SK-N-SH (cell line): Measurements from ENCODE around the gene MCC. TPM values are rescaled to one million over a fixed set of nuclear protein-coding genes. Genes with fewer than 3 reads are reported as not detected.
A peak's percentile ranks its signal among the peaks of the same experiment; 100 is the strongest.

Experiments
- CTCF ChIA-PET: fragments of 300-600, 350-600 bp; formaldehyde crosslinking; extraction: SDS; loops from one replicate; lab custom pipeline; 2021; lab: Yijun Ruan, JAX
- POLR2A ChIA-PET: fragments of 350-600 bp; sonication (Branson Sonifier 250); formaldehyde crosslinking; extraction: SDS; loops from one replicate; lab custom pipeline; 2020; ENCODE audit warnings: antibody characterized with exemption, inconsistent platforms; lab: Yijun Ruan, JAX
- DNase-seq: peaks from one replicate; pipeline ENCODE4 v3.0.0; 2012
- H2AFZ ChIP-seq: fragments of 200-600 bp; sonication (generic); 2 replicates; pipeline ENCODE4 v1.8.1; 2016; ENCODE audit warnings: antibody characterized with exemption, mild to moderate bottlenecking, low read depth
- H3F3A ChIP-seq: fragments of 200-600 bp; sonication (generic); replicated peaks from 2 replicates; pipeline ENCODE3; 2016; ENCODE audit warnings: antibody characterized with exemption, mild to moderate bottlenecking; ENCODE audit not compliant: insufficient read depth
- H3K27ac ChIP-seq, 2 experiments: fragments of 200-500 bp in 1 of 2; fragments of 200-600 bp in 1 of 2; sonication (Bioruptor generic) in 1 of 2; sonication (generic), shearing (Covaris generic) in 1 of 2; 2 replicates each; pipeline versions ENCODE4 v1.5.1 to v1.6.1; 2014 to 2016; ENCODE audit warnings: low read depth in 2 of 2, inconsistent platforms in 1 of 2, low read length in 1 of 2, mild to moderate bottlenecking in 1 of 2, mixed read lengths in 1 of 2
- H3K27me3 ChIP-seq: fragments of 200-600 bp; sonication (generic), shearing (Covaris generic); 2 replicates; pipeline ENCODE4 v1.6.1; 2016; ENCODE audit warnings: mixed run types; ENCODE audit not compliant: insufficient read depth
- H3K36me3 ChIP-seq, 2 experiments: fragments of 200-500 bp in 1 of 2; fragments of 200-600 bp in 1 of 2; sonication (Bioruptor generic) in 1 of 2; sonication (generic) in 1 of 2; replicated peaks in 1 of 2; 2 replicates each; pipeline versions ENCODE3 to v1.5.1; 2014 to 2016; ENCODE audit warnings: low read length in 1 of 2, mild to moderate bottlenecking in 1 of 2; ENCODE audit not compliant: insufficient read depth in 2 of 2, control insufficient read depth in 1 of 2
- H3K4me1 ChIP-seq, 2 experiments: fragments of 200-500 bp in 1 of 2; fragments of 200-600 bp in 1 of 2; sonication (Bioruptor generic) in 1 of 2; sonication (generic), shearing (Covaris generic) in 1 of 2; 2 replicates each; pipeline versions ENCODE4 v1.5.1 to v1.6.1; 2014 to 2016; ENCODE audit warnings: low read depth in 1 of 2, low read length in 1 of 2, mixed run types in 1 of 2; ENCODE audit not compliant: insufficient read depth in 2 of 2, control insufficient read depth in 1 of 2
- H3K4me2 ChIP-seq: fragments of 200-600 bp; sonication (generic), shearing (Covaris generic); 2 replicates; pipeline ENCODE4 v1.6.1; 2017; ENCODE audit warnings: mixed run types
- H3K4me3 ChIP-seq, 2 experiments: fragments of 200-500 bp in 1 of 2; fragments of 200-600 bp in 1 of 2; sonication (Bioruptor generic) in 1 of 2; sonication (generic), shearing (Covaris generic) in 1 of 2; 2 replicates each; pipeline versions ENCODE4 v1.5.1 to v1.8.1; 2014 to 2016; ENCODE audit warnings: low read depth in 2 of 2, inconsistent platforms in 1 of 2, low read length in 1 of 2, mild to moderate bottlenecking in 1 of 2, mixed read lengths in 1 of 2, moderate library complexity in 1 of 2
- H3K79me2 ChIP-seq: fragments of 200-600 bp; sonication (generic); 2 replicates; pipeline ENCODE4 v1.8.1; 2017; ENCODE audit warnings: mild to moderate bottlenecking; ENCODE audit not compliant: insufficient read depth
- H3K9ac ChIP-seq: fragments of 200-600 bp; sonication (generic); 2 replicates; pipeline ENCODE4 v1.6.1; 2017; ENCODE audit warnings: mixed run types
- H3K9me2 ChIP-seq: fragments of 200-600 bp; sonication (generic); 2 replicates; pipeline ENCODE4 v1.6.1; 2017; ENCODE audit warnings: mixed run types
- H3K9me3 ChIP-seq: fragments of 200-600 bp; sonication (generic); 2 replicates; pipeline ENCODE4 v1.6.1; 2017; ENCODE audit warnings: mixed run types, mild to moderate bottlenecking, moderate library complexity
- H4K20me1 ChIP-seq: fragments of 200-600 bp; sonication (generic); 2 replicates; pipeline ENCODE4 v1.6.1; 2017; ENCODE audit warnings: mild to moderate bottlenecking, mixed run types; ENCODE audit not compliant: insufficient read depth
- CHD2 ChIP-seq: fragments of 150-350 bp; IDR thresholded peaks from 2 replicates; pipeline ENCODE4 v1.6.1; 2018; ENCODE audit warnings: low read length; ENCODE audit not compliant: partially characterized antibody
- EP300 ChIP-seq, 2 experiments: IDR thresholded peaks; 2 replicates each; pipeline versions ENCODE4 v1.4.0 to v1.6.1; 2012; ENCODE audit warnings: borderline replicate concordance in 1 of 2, low read depth in 1 of 2, low read length in 1 of 2
- EZH2phosphoT487 ChIP-seq: fragments of 200-600 bp; sonication (generic); IDR thresholded peaks from 2 replicates; pipeline ENCODE4 v1.6.1; 2017; ENCODE audit warnings: low read depth, mixed run types, mild to moderate bottlenecking, antibody characterized with exemption, moderate library complexity, borderline replicate concordance
- FOSL2 ChIP-seq: IDR thresholded peaks from 2 replicates; pipeline ENCODE4 v1.4.0; 2012; ENCODE audit warnings: low read depth, mild to moderate bottlenecking, moderate library complexity, borderline replicate concordance
- FOXJ3 ChIP-seq: sonication (generic); formaldehyde crosslinking; IDR thresholded peaks from 2 replicates; pipeline ENCODE4 v1.5.1; 2020; ENCODE audit warnings: mild to moderate bottlenecking, missing genetic modification reagents
- FOXM1 ChIP-seq: IDR thresholded peaks from 2 replicates; pipeline ENCODE4 v1.4.0; 2012; ENCODE audit warnings: low read depth, mild to moderate bottlenecking
- GABPA ChIP-seq: IDR thresholded peaks from 2 replicates; pipeline ENCODE4 v1.4.0; 2012; ENCODE audit warnings: low read depth, mild to moderate bottlenecking
- JUND ChIP-seq: IDR thresholded peaks from 2 replicates; pipeline ENCODE4 v1.4.0; 2012
- MEF2A ChIP-seq: IDR thresholded peaks from 2 replicates; pipeline ENCODE4 v1.4.0; 2012; ENCODE audit warnings: low read depth, borderline replicate concordance
- MXI1 ChIP-seq: IDR thresholded peaks from 2 replicates; pipeline ENCODE4 v1.6.1; 2012; ENCODE audit warnings: mild to moderate bottlenecking, low read depth, low read length, improper control_type of control experiment
- NRF1 ChIP-seq: IDR thresholded peaks from 2 replicates; pipeline ENCODE4 v1.6.1; 2012; ENCODE audit warnings: low read depth, mild to moderate bottlenecking, low read length
- POLR2AphosphoS5 ChIP-seq: IDR thresholded peaks from 2 replicates; pipeline ENCODE4 v1.6.1; 2012; ENCODE audit warnings: low read depth, low read length
- RAD21 ChIP-seq: IDR thresholded peaks from 2 replicates; pipeline ENCODE4 v1.6.1; 2012; ENCODE audit warnings: mild to moderate bottlenecking, low read length
- RCOR1 ChIP-seq: fragments of 150-350 bp; IDR thresholded peaks from 2 replicates; pipeline ENCODE4 v1.6.1; 2017; ENCODE audit warnings: antibody characterized with exemption, low read length
- RXRA ChIP-seq: IDR thresholded peaks from 2 replicates; pipeline ENCODE4 v1.4.0; 2012; ENCODE audit warnings: low read depth, mild to moderate bottlenecking, borderline replicate concordance
- SIN3A ChIP-seq: IDR thresholded peaks from 2 replicates; pipeline ENCODE4 v1.6.1; 2012; ENCODE audit warnings: low read depth, mild to moderate bottlenecking, low read length, moderate library complexity, borderline replicate concordance
- SMC3 ChIP-seq: IDR thresholded peaks from 2 replicates; pipeline ENCODE4 v1.6.1; 2012; ENCODE audit warnings: low read depth, low read length, improper control_type of control experiment
- TAF1 ChIP-seq: IDR thresholded peaks from 2 replicates; pipeline ENCODE4 v1.6.1; 2012; ENCODE audit warnings: low read depth, mild to moderate bottlenecking, low read length, moderate library complexity, borderline replicate concordance
- TCF12 ChIP-seq: IDR thresholded peaks from 2 replicates; pipeline ENCODE4 v1.4.0; 2012
- TEAD4 ChIP-seq: IDR thresholded peaks from 2 replicates; pipeline ENCODE4 v1.4.0; 2012; ENCODE audit warnings: mild to moderate bottlenecking, borderline replicate concordance; ENCODE audit not compliant: insufficient read depth
- YY1 ChIP-seq: IDR thresholded peaks from 2 replicates; pipeline ENCODE4 v1.4.0; 2012; ENCODE audit warnings: low read depth, mild to moderate bottlenecking
- WGBS: methylation state at CpG from one replicate; pipeline ENCODE4 v1.1.6; 2017; ENCODE audit warnings: low lambda C conversion rate; 5-methylcytosine and 5-hydroxymethylcytosine counted together
- polyA plus RNA-seq, 3 experiments: library from polyadenylated mRNA; depleted of rRNA; stranded (reverse); fragments of >200 nt; gene quantifications; 2 replicates each; pipeline ENCODE4 v1.2.3, GENCODE V29; 2012
- TF ChIP-seq, protein P1 (sequence below): IDR thresholded peaks from 2 replicates; pipeline ENCODE4 v1.4.0; 2012; ENCODE audit warnings: low read depth, borderline replicate concordance
- TF ChIP-seq, protein P2 (sequence below): fragments of 200-600 bp; sonication (generic); IDR thresholded peaks from 2 replicates; pipeline ENCODE4 v1.6.1; 2017; ENCODE audit warnings: antibody characterized with exemption, mild to moderate bottlenecking, moderate library complexity
- TF ChIP-seq, protein P3 (sequence below): IDR thresholded peaks from 2 replicates; pipeline ENCODE4 v1.4.0; 2012; ENCODE audit warnings: low read depth
- TF ChIP-seq, protein P4 (sequence below): IDR thresholded peaks from 2 replicates; pipeline ENCODE4; 2012
- TF ChIP-seq, protein P5 (sequence below): fragments of 150-350 bp; IDR thresholded peaks from 2 replicates; pipeline ENCODE4 v1.6.1; 2017; ENCODE audit warnings: antibody characterized with exemption, low read length, low read depth, borderline replicate concordance
- TF ChIP-seq, protein P6 (sequence below): fragments of 150-350 bp; IDR thresholded peaks from 2 replicates; pipeline ENCODE4 v1.6.1; 2016; ENCODE audit warnings: mild to moderate bottlenecking, low read depth, low read length

Gene MCC
- polyA plus RNA-seq, 1 of the 3 experiments (the other 2 are of a cell fraction) = 3.6 TPM

DNA sequence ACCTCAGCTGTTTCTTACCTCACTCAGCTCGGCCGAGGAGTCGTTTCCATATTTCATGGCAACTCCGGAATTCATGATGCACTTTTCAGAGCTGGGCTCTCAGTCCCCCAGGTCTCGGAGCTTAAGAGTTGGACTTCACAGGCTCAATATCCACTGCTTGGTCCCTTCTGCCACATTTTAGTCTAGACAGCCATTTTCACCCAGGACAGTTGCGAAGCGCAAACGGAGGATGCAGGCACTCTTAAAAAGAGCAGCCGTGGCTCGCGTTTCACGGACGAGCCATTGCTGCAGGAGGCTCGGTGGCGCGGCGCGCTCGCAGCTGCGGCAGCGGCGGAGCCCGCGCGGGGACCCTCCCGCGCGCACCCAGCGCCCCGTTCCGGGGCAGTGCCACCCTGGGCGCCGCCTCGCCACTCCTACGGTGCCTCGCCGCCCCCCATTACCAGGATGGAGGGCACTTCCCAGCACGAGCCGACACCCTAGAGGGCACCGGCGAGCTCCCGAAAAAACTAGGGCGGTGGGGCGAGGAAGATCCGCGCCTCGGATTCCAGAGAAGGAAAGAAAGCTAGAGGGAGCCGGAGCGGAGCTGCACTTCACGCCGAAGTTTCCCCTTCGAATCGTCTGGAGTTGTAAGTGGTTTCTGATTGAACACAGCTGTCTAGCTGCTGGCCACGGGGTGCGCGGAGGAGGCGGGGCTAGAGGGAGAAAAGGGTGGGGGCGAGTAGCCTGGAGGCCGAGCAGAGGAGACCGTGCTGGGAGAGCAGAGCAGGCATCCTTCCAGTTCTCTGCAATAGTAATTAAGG, 193.7 kb downstream of the MCC start:
- Histone ChIP-seq H3K36me3 (no peaks in the 10 kb centered on the region), H3K4me2 (peak overlapping the region; percentile 98), H2AFZ (peak overlapping the region; percentile 90), H3K4me1 (peaks cover 0 to 14% of the 10 kb centered on the region in 2 experiments; a peak in 2 of 4 replicates), H3K9ac (peak overlapping the region; percentile 57; the same call in 1 of the 2 replicates), H3K4me3 (peak overlapping the region; percentile 70 to 86), H3K9me2 (no peaks in the 10 kb centered on the region), H3K9me3 (no peaks in the 10 kb centered on the region), H4K20me1 (no peaks in the 10 kb centered on the region), H3F3A (no peaks in the 10 kb centered on the region), H3K27me3 (peaks cover 9% of the 10 kb centered on the region; the same call in 1 of the 2 replicates), H3K27ac (peak overlapping the region; percentile 38 to 89), H3K79me2 (no peaks in the 10 kb centered on the region)
- peak; percentile 94 for DNase-seq
- ChIA-PET CTCF (interaction anchor here (0.6 to 3.2 kb wide), 11 partner anchors 12 to 262 kb away, joined by 3 to 11 read pairs (median 4); no protein-coding TSS in a partner anchor), POLR2A (interaction anchor here (1.0 to 1.6 kb wide), 6 partner anchors 57 to 238 kb away, joined by 3 to 10 read pairs (median 5); no protein-coding TSS in a partner anchor)
- WGBS = under 1% methylated on average over 25 of the region's 60 CpGs
- TF ChIP-seq, protein P1, sequence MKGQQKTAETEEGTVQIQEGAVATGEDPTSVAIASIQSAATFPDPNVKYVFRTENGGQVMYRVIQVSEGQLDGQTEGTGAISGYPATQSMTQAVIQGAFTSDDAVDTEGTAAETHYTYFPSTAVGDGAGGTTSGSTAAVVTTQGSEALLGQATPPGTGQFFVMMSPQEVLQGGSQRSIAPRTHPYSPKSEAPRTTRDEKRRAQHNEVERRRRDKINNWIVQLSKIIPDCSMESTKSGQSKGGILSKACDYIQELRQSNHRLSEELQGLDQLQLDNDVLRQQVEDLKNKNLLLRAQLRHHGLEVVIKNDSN = peak; percentile 75
- TF ChIP-seq GABPA (no peak), YY1 (no peak), MXI1 (peak; percentile 70; the same call in 1 of the 2 replicates), RAD21 (peak; percentile 35), SIN3A (peak; percentile 50; the same call in 1 of the 2 replicates), TAF1 (peak; percentile 44; the same call in 1 of the 2 replicates), RCOR1 (peak; percentile 73; the same call in 1 of the 2 replicates), TCF12 (peak; percentile 84), MEF2A (no peak), FOXJ3 (CRISPR knock-in tag) (peak; percentile 37; the same call in 1 of the 2 replicates), EZH2phosphoT487 (no peak), EP300 (IDR thresholded peaks at IDR 0.05; ENCODE audit: borderline replicate concordance in 1 of 2, low read depth in 1 of 2, low read length in 1 of 2) (peak in 1 of 2 experiments; percentile 64; a peak in 2 of 4 replicates), FOXM1 (no peak), FOSL2 (no peak), POLR2AphosphoS5 (peak; percentile 54; the same call in 1 of the 2 replicates), RXRA (no peak), TEAD4 (no peak), CHD2 (peak; percentile 18), SMC3 (peak; percentile 15; the same call in 1 of the 2 replicates), NRF1 (0 out of 2 replicates have a peak, but pooled peaks have one; percentile 8), JUND (no peak)
- TF ChIP-seq, protein P2, sequence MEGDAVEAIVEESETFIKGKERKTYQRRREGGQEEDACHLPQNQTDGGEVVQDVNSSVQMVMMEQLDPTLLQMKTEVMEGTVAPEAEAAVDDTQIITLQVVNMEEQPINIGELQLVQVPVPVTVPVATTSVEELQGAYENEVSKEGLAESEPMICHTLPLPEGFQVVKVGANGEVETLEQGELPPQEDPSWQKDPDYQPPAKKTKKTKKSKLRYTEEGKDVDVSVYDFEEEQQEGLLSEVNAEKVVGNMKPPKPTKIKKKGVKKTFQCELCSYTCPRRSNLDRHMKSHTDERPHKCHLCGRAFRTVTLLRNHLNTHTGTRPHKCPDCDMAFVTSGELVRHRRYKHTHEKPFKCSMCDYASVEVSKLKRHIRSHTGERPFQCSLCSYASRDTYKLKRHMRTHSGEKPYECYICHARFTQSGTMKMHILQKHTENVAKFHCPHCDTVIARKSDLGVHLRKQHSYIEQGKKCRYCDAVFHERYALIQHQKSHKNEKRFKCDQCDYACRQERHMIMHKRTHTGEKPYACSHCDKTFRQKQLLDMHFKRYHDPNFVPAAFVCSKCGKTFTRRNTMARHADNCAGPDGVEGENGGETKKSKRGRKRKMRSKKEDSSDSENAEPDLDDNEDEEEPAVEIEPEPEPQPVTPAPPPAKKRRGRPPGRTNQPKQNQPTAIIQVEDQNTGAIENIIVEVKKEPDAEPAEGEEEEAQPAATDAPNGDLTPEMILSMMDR = peak; percentile 28
- TF ChIP-seq, protein P3, sequence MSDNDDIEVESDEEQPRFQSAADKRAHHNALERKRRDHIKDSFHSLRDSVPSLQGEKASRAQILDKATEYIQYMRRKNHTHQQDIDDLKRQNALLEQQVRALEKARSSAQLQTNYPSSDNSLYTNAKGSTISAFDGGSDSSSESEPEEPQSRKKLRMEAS = peak; percentile 48; the same call in 1 of the 2 replicates
- TF ChIP-seq, protein P4, sequence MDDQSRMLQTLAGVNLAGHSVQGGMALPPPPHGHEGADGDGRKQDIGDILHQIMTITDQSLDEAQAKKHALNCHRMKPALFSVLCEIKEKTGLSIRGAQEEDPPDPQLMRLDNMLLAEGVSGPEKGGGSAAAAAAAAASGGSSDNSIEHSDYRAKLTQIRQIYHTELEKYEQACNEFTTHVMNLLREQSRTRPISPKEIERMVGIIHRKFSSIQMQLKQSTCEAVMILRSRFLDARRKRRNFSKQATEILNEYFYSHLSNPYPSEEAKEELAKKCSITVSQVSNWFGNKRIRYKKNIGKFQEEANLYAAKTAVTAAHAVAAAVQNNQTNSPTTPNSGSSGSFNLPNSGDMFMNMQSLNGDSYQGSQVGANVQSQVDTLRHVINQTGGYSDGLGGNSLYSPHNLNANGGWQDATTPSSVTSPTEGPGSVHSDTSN = 0 out of 2 replicates have a peak, but pooled peaks have one; percentile 23
- TF ChIP-seq, protein P5, sequence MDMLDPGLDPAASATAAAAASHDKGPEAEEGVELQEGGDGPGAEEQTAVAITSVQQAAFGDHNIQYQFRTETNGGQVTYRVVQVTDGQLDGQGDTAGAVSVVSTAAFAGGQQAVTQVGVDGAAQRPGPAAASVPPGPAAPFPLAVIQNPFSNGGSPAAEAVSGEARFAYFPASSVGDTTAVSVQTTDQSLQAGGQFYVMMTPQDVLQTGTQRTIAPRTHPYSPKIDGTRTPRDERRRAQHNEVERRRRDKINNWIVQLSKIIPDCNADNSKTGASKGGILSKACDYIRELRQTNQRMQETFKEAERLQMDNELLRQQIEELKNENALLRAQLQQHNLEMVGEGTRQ = no peak
- TF ChIP-seq, protein P6, sequence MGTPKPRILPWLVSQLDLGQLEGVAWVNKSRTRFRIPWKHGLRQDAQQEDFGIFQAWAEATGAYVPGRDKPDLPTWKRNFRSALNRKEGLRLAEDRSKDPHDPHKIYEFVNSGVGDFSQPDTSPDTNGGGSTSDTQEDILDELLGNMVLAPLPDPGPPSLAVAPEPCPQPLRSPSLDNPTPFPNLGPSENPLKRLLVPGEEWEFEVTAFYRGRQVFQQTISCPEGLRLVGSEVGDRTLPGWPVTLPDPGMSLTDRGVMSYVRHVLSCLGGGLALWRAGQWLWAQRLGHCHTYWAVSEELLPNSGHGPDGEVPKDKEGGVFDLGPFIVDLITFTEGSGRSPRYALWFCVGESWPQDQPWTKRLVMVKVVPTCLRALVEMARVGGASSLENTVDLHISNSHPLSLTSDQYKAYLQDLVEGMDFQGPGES = no peak
